Effector memory CD8-positive, alpha-beta T cell (primary cell): ENCODE results near the gene REM2.

Experiments
- ATAC-seq: fragments of 150-1000 bp; cut with Tn5 transposase; replicated peaks from 2 replicates; pipeline ENCODE4 v1.10.0; 2021; ENCODE audit warnings: mild to moderate bottlenecking, moderate library complexity
- DNase-seq, 3 experiments: peaks; one replicate each; pipeline ENCODE4 v3.0.0; 2021
- H3K27ac Mint-ChIP-seq, 2 donors: one replicate each; pipeline ENCODE4 v1.8.0; 2022; ENCODE audit warnings: mild to moderate bottlenecking in 2 of 2, mixed read lengths in 2 of 2, moderate library complexity in 2 of 2
- H3K27me3 Mint-ChIP-seq, 2 donors: one replicate each; pipeline ENCODE4 v1.8.0; 2022; ENCODE audit warnings: mixed read lengths in 2 of 2
- H3K36me3 Mint-ChIP-seq: one replicate; pipeline ENCODE4 v1.8.0; 2022; ENCODE audit warnings: mild to moderate bottlenecking, moderate library complexity, mixed read lengths; ENCODE audit not compliant: insufficient read depth
- H3K4me1 Mint-ChIP-seq, 2 donors: one replicate each; pipeline ENCODE4 v1.8.0; 2022; ENCODE audit warnings: low read depth in 2 of 2, mixed read lengths in 2 of 2
- H3K4me3 Mint-ChIP-seq, 2 donors: one replicate each; pipeline ENCODE4 v1.8.0; 2022; ENCODE audit warnings: mild to moderate bottlenecking in 2 of 2, mixed read lengths in 2 of 2, moderate library complexity in 2 of 2
- H3K9me3 Mint-ChIP-seq, 2 donors: one replicate each; pipeline ENCODE4 v1.8.0; 2022; ENCODE audit warnings: mixed read lengths in 2 of 2

The REM2 gene

DNA sequence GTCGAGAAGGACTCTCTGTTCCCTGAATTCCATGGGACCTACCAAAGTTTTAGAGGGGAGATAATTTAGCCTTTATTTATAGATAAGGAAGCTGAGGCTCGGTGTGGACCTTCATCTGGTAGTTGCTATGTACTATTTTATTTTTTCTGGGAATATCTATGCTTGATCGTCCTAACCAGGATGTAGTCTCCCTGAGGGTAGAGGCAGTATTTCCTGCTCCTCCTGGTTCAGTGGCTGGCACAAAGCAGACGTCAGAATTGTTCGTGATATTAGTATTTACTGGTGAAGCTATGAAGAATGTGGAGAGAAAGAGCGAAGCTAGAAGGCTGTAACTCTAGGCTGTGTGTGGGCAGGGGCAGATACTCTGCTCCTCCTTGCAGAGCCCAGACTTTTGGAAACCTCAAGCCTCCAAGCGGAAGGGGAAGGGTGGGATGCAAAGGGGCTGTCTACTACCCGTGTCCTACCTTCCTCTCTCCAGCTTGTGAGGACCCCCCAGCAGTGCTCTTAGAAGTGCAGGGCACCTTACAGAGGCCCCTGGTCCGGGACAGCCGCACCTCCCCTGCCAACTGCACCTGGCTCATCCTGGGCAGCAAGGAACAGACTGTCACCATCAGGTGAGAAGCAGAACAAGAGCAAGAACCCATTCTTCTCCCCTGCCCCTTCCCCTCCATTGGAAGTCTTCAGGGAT, 10.0 kb upstream of the REM2 start:
- peaks cover 47% of the 10 kb centered on the region for H3K36me3 Mint-ChIP-seq

DNA sequence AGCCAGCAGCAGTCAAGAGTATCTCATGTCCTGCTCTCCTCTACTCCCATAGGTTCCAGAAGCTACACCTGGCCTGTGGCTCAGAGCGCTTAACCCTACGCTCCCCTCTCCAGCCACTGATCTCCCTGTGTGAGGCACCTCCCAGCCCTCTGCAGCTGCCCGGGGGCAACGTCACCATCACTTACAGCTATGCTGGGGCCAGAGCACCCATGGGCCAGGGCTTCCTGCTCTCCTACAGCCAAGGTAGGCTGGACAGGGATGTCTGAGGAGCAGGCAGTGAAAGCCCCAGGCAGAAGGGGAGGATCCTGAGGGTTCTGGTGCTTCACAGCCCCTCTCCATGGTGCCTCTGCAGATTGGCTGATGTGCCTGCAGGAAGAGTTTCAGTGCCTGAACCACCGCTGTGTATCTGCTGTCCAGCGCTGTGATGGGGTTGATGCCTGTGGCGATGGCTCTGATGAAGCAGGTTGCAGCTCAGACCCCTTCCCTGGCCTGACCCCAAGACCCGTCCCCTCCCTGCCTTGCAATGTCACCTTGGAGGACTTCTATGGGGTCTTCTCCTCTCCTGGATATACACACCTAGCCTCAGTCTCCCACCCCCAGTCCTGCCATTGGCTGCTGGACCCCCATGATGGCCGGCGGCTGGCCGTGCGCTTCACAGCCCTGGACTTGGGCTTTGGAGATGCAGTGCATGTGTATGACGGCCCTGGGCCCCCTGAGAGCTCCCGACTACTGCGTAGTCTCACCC, 7.8 kb upstream of the REM2 start:
- no peak overlapping the region for H3K4me3 Mint-ChIP-seq

More for the DNA sequence above, 10.0 kb upstream of the REM2 start:
- Mint-ChIP-seq H3K4me3 (peak overlapping the region; percentile 89 to 91), H3K27me3 (no peaks in the 10 kb centered on the region), H3K27ac (peak overlapping the region; percentile 92 to 95), H3K4me1 (peaks cover 26 to 32% of the 10 kb centered on the region in 2 donors), H3K9me3 (no peaks in the 10 kb centered on the region)
- ATAC-seq (no peak), DNase-seq (no peak)

DNA sequence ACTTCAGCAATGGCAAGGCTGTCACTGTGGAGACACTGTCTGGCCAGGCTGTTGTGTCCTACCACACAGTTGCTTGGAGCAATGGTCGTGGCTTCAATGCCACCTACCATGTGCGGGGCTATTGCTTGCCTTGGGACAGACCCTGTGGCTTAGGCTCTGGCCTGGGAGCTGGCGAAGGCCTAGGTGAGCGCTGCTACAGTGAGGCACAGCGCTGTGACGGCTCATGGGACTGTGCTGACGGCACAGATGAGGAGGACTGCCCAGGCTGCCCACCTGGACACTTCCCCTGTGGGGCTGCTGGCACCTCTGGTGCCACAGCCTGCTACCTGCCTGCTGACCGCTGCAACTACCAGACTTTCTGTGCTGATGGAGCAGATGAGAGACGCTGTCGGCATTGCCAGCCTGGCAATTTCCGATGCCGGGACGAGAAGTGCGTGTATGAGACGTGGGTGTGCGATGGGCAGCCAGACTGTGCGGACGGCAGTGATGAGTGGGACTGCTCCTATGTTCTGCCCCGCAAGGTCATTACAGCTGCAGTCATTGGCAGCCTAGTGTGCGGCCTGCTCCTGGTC, 7.2 kb upstream of the REM2 start:
- H3K36me3 Mint-ChIP-seq, result peaks cover 51% of the 10 kb centered on the region
- H3K4me3 Mint-ChIP-seq, result no peak overlapping the region
- no peaks in the 10 kb centered on the region for H3K9me3 Mint-ChIP-seq
- DNase-seq (no peak), ATAC-seq (no peak)
- peak overlapping the region; percentile 53 to 80 for H3K27ac Mint-ChIP-seq
- H3K27me3 Mint-ChIP-seq, result no peaks in the 10 kb centered on the region
- H3K4me1 Mint-ChIP-seq, result peaks cover 20 to 39% of the 10 kb centered on the region in 2 donors

More for the DNA sequence above, 7.8 kb upstream of the REM2 start:
- Mint-ChIP-seq H3K9me3 (no peaks in the 10 kb centered on the region), H3K4me1 (peaks cover 26 to 41% of the 10 kb centered on the region in 2 donors), H3K27ac (peak overlapping the region in 1 of 2 donors; percentile 80), H3K27me3 (no peaks in the 10 kb centered on the region), H3K36me3 (peaks cover 52% of the 10 kb centered on the region)
- ATAC-seq (no peak), DNase-seq (no peak)

DNA sequence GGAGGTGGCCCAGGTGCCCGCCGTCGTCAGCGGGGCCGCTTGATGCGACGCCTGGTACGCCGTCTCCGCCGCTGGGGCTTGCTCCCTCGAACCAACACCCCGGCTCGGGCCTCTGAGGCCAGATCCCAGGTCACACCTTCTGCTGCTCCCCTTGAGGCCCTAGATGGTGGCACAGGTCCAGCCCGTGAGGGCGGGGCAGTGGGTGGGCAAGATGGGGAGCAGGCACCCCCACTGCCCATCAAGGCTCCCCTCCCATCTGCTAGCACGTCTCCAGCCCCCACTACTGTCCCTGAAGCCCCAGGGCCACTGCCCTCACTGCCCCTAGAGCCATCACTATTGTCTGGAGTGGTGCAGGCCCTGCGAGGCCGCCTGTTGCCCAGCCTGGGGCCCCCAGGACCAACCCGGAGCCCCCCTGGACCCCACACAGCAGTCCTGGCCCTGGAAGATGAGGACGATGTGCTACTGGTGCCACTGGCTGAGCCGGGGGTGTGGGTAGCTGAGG, 6.0 kb upstream of the REM2 start:
- DNase-seq (no peak), ATAC-seq (no peak)
- no peaks in the 10 kb centered on the region for H3K9me3 Mint-ChIP-seq
- H3K4me3 Mint-ChIP-seq, result no peak overlapping the region
- H3K36me3 Mint-ChIP-seq, result peaks cover 46% of the 10 kb centered on the region
- H3K4me1 Mint-ChIP-seq, result peaks cover 17 to 41% of the 10 kb centered on the region in 2 donors
- no peaks in the 10 kb centered on the region for H3K27me3 Mint-ChIP-seq
- H3K27ac Mint-ChIP-seq, result peak overlapping the region in 1 of 2 donors; percentile 28

DNA sequence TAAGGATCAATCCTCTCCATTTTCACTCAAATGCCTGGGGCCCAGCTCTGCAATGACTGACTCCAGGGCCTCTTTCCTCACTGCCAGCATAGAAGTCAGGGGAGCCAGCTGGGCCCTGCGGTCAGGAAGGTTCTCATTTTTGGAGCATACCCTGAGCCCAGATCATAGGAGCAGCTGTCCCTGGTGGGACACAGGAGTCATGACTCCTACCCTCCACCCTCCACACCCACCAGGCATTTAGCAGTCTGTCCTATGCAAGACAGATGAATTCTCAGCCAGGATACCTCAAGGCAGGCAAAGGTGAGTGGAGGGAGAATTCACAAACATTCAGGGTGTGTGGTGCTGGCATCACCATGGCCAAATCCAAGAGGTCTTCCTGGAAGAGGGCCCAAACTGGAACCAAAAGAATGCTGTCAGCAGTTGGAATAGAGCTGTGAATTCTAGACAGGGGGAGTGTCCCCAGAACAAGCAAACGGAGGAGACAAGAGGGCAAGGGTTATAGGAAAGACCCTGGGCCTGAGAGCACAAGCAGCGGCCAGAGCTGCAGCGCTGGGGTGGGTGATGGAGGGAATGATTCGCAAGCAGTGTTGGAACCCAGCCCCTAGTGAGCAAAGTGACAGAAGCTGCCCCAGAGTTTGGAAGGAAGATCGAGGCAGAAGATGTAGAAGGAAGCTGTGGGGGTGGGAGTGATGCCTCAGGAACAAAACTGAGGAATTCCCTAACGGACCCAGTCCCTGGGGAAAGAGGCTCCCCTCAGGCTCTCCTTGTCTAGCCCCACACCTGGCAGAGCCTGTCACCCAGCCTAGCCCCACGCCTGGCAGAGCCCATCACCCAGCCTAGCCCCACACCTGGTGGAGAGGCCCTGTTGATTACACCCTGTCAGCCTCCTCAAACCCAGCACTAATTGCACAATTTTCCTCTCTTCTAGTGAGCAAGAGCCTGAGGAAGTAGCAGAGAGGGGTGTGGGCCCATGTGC, 4.5 kb upstream of the REM2 start:
- peaks cover 40% of the 10 kb centered on the region for H3K36me3 Mint-ChIP-seq

DNA sequence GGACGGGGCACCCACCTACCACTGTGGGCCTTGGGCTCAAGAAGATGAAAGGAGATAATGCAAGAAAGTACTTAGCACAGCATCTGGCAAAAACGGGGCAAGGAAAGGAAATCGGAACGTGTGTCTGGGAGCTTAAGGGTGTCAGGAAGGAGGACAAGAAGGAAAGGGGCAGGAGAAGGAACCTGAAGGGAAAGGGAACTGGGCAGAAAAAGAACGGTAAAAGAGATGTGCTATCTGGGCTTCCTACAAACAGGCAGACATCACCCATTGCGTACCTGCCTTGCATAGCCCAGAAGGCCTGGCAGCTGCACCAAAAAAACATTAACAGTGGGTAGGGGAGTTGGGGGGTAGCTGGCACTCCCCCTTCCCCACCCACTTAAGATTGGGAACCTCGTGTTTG, 958 bp upstream of the REM2 start:
- Mint-ChIP-seq H3K27ac (peak overlapping the region; percentile 12 to 64), H3K9me3 (no peaks in the 10 kb centered on the region), H3K4me3 (no peak overlapping the region), H3K36me3 (peaks cover 35% of the 10 kb centered on the region), H3K27me3 (no peaks in the 10 kb centered on the region), H3K4me1 (peaks cover 12 to 25% of the 10 kb centered on the region in 2 donors)
- ATAC-seq, result no peak
- DNase-seq, result no peak

More for the DNA sequence above, 4.5 kb upstream of the REM2 start:
- peaks cover 8 to 33% of the 10 kb centered on the region in 2 donors for H3K4me1 Mint-ChIP-seq
- no peaks in the 10 kb centered on the region for H3K9me3 Mint-ChIP-seq
- H3K4me3 Mint-ChIP-seq, result no peak overlapping the region
- H3K27me3 Mint-ChIP-seq, result no peaks in the 10 kb centered on the region
- peak overlapping the region; percentile 8 to 59 for H3K27ac Mint-ChIP-seq
- ATAC-seq, result no peak
- no peak for DNase-seq

DNA sequence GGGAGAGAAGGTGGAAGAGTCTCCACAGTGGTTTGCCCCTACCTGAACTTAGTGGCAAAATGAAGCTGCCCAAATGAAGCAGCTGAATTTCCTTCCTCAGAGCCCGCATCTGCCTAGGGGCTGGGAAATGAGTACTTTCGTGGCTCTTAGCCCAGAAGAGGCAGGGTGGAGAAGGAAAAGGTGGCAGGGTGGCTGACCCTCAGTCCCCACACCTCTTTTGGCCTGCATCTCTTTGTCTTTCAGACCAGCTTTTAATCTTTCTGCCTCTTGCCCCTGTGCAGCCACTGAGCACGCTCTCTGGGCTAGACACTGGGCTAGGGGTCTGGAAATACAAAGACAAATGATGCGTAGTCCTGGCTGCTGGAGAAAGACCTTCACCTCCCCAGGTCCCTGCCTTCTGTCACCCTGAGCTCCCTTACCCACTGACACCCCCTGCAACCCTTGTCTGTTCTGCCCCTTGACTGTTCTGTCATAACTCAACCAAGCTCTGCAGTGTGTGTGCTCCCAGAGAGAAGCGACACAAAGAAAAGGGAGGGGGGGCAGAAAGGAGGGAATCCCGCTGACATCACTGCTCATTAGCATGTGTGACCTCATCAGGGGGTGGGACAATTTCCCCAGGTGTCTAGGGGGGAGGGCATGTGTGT, 371 bp upstream of the REM2 start:
- H3K36me3 Mint-ChIP-seq, result peaks cover 32% of the 10 kb centered on the region

DNA sequence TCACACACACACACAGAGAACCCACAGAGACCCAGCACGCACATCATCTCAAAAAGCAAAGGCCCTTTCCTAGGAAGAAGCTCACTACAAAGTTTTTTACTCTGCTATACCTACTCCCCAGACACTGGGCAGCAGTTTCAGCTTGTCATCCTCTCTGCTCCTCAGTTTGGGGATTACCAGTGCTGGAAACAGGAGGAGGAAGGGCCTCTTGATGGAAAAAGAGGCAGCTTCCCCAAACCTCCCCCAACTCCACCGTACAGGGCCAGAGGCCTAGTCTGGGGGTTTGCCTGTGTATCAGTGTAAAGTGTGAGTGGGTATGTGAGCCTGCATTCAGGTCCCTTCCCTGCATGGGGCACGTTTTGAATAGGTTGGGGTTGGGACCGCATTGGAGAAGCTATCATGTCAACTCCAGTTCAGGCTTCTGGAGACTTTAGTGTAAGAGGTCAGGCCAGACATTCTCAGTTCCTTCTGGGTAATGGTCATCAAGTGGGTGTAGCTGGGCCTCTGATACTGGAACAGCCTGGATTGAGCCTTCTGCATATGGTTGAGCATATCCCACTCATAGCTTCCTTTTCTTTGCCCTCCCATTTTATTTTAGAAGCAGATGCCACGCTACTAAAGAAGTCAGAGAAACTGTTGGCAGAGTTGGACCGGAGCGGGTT, 1.2 kb downstream of the REM2 start:
- peak overlapping the region in 1 of 2 donors; percentile 3 for H3K27ac Mint-ChIP-seq
- H3K27me3 Mint-ChIP-seq, result no peaks in the 10 kb centered on the region
- no peak overlapping the region for H3K4me3 Mint-ChIP-seq
- DNase-seq (no peak), ATAC-seq (no peak)
- H3K4me1 Mint-ChIP-seq, result peaks cover 22 to 28% of the 10 kb centered on the region in 2 donors
- no peaks in the 10 kb centered on the region for H3K9me3 Mint-ChIP-seq
- H3K36me3 Mint-ChIP-seq, result peaks cover 24% of the 10 kb centered on the region

More for the DNA sequence above, 371 bp upstream of the REM2 start:
- no peak overlapping the region for H3K4me3 Mint-ChIP-seq
- peak overlapping the region in 1 of 2 donors; percentile 44 for H3K27ac Mint-ChIP-seq
- DNase-seq, result no peak
- no peaks in the 10 kb centered on the region for H3K27me3 Mint-ChIP-seq
- peaks cover 18 to 29% of the 10 kb centered on the region in 2 donors for H3K4me1 Mint-ChIP-seq
- H3K9me3 Mint-ChIP-seq, result no peaks in the 10 kb centered on the region
- ATAC-seq, result no peak

DNA sequence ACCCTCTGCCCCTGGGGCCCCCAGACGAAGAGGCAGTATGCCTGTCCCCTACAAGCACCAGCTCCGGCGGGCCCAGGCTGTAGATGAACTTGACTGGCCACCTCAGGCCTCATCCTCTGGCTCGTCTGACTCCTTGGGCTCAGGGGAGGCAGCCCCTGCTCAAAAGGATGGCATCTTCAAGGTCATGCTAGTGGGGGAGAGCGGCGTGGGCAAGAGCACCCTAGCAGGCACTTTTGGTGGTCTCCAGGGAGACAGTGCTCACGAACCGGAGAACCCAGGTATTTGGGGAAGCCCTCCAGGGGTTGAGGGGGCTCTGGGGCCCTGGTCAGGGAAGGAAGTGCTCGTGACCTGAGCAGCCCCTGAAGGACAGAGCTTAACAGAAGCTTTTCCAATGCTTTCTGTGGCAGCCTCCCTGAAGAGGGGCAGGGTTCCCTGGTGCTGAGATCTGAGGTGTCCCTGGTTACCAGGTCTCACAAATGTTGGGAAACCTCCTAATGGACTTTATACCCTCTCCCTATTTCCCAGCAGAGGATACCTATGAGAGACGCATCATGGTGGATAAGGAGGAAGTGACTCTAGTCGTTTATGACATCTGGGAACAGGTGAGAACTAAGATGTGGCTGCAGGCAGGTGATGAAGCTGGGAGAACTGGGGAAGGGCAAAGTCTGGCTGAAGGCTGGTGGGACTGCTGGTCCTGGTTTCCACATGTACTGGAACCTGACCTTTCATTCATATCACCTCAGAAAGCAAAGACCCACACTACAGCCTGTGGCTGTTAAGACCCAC, 1.9 kb downstream of the REM2 start:
- peak overlapping the region; percentile 45 to 49 for H3K4me3 Mint-ChIP-seq
- ATAC-seq (no peak), DNase-seq (no peak)
- peak overlapping the region in 1 of 2 donors; percentile 42 for H3K27ac Mint-ChIP-seq
- peaks cover 22 to 26% of the 10 kb centered on the region in 2 donors for H3K4me1 Mint-ChIP-seq
- H3K36me3 Mint-ChIP-seq, result peaks cover 25% of the 10 kb centered on the region
- no peaks in the 10 kb centered on the region for H3K27me3 Mint-ChIP-seq
- H3K9me3 Mint-ChIP-seq, result no peaks in the 10 kb centered on the region

DNA sequence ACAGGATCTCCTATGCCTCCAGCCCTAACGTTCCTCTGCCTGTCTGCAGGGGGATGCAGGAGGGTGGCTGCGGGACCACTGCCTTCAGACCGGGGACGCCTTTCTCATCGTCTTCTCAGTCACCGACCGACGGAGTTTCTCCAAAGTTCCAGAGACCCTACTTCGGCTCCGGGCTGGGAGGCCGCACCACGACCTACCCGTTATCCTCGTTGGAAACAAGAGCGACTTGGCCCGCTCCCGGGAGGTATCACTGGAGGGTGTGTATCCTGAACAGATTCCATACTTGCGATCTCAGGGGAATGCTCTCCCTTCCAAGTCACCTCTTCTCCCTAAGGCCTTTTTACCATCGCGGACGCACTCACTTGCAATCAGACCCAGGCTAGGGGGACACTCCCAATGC, 3.0 kb downstream of the REM2 start:
- DNase-seq (no peak), ATAC-seq (no peak)
- peak overlapping the region in 1 of 2 donors; percentile 52 for H3K27ac Mint-ChIP-seq
- peaks cover 22 to 26% of the 10 kb centered on the region in 2 donors for H3K4me1 Mint-ChIP-seq
- peak overlapping the region; percentile 79 to 80 for H3K4me3 Mint-ChIP-seq
- peaks cover 27% of the 10 kb centered on the region for H3K36me3 Mint-ChIP-seq
- H3K9me3 Mint-ChIP-seq, result no peaks in the 10 kb centered on the region
- no peaks in the 10 kb centered on the region for H3K27me3 Mint-ChIP-seq

DNA sequence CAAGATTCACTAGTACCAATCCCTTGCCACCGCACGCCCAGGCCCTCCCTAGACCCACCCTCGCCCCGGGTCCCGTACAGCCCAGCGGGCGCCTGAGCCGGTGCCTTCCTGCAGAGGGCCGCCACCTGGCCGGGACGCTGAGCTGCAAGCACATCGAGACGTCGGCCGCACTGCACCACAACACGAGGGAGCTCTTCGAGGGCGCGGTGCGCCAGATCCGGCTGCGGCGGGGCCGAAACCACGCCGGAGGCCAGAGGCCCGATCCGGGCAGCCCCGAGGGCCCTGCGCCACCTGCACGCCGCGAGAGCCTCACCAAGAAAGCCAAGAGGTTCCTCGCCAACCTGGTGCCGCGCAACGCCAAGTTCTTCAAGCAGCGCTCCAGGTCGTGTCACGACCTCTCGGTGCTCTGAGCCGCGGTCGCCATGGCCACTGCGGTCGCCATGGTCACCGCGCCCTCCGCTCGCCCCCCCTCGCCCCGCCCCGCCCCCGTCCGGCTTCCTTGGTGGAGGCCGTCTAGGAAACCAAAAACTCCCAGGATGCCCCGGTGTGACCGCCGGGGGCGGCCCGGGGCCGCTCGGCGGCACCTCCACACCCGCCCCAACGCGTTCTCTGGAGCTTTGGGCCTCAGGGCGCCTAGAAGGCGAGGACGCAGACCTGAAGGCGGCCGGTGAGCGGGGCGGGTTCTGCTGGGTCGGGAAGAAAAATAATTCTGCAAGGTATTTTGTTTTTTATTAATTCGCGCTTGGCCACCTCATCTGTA, 3.7 kb downstream of the REM2 start:
- H3K4me3 Mint-ChIP-seq, result peak overlapping the region; percentile 79 to 80
- no peaks in the 10 kb centered on the region for H3K27me3 Mint-ChIP-seq
- peaks cover 22 to 26% of the 10 kb centered on the region in 2 donors for H3K4me1 Mint-ChIP-seq
- ATAC-seq, result peak; percentile 78
- H3K36me3 Mint-ChIP-seq, result peaks cover 27% of the 10 kb centered on the region
- peak; percentile 42 to 68 (median 60) for DNase-seq
- no peaks in the 10 kb centered on the region for H3K9me3 Mint-ChIP-seq
- peak overlapping the region; percentile 82 to 91 for H3K27ac Mint-ChIP-seq
